Activated T-cell treated with anti-CD3 and anti-CD28 coated beads, Interleukin-2, amount 50 U/mL, for 72 hours (primary cell): Measurements from ENCODE around the gene NAA60. TPM values are rescaled to one million over a fixed set of nuclear protein-coding genes. Genes with fewer than 3 reads are reported as not detected.

ENCODE experiments used
- ATAC-seq, 2 donors: fragments of 150-1000 bp; cut with Tn5 transposase; replicated peaks in 1 of 2; 2 replicates each; pipeline ENCODE4 v1.10.0; 2021; ENCODE audit warnings: moderate library complexity in 2 of 2, mild to moderate bottlenecking in 1 of 2
- DNase-seq, 2 donors: peaks; one replicate each; pipeline ENCODE4 v3.0.0; 2021 to 2022; ENCODE audit warnings: mixed read lengths in 1 of 2
- H3K27ac Mint-ChIP-seq: one replicate; pipeline ENCODE4 v1.8.0; 2022; ENCODE audit warnings: mild to moderate bottlenecking, moderate library complexity, mixed read lengths
- H3K27me3 Mint-ChIP-seq: one replicate; pipeline ENCODE4 v1.8.0; 2022; ENCODE audit warnings: low read depth, mixed read lengths
- H3K36me3 Mint-ChIP-seq, 2 donors: one replicate each; pipeline ENCODE4 v1.8.0; 2022; ENCODE audit warnings: mixed read lengths in 2 of 2, mild to moderate bottlenecking in 1 of 2; ENCODE audit not compliant: insufficient read depth in 2 of 2
- H3K4me1 Mint-ChIP-seq: one replicate; pipeline ENCODE4 v1.8.0; 2022; ENCODE audit warnings: low read depth, mixed read lengths
- H3K4me3 Mint-ChIP-seq, 2 donors: one replicate each; pipeline ENCODE4 v1.8.0; 2022; ENCODE audit warnings: mild to moderate bottlenecking in 2 of 2, mixed read lengths in 2 of 2, moderate library complexity in 2 of 2
- H3K9me3 Mint-ChIP-seq, 2 donors: one replicate each; pipeline ENCODE4 v1.8.0; 2022; ENCODE audit warnings: mixed read lengths in 2 of 2
- total RNA-seq, 2 donors: library from RNA; stranded (reverse); gene quantifications; one replicate each; pipeline ENCODE4 v1.2.3, GENCODE V29; 2022

NAA60 gene
- total RNA-seq, 2 donors from 2014 or later: 58.5 to 69.7 TPM

DNA sequence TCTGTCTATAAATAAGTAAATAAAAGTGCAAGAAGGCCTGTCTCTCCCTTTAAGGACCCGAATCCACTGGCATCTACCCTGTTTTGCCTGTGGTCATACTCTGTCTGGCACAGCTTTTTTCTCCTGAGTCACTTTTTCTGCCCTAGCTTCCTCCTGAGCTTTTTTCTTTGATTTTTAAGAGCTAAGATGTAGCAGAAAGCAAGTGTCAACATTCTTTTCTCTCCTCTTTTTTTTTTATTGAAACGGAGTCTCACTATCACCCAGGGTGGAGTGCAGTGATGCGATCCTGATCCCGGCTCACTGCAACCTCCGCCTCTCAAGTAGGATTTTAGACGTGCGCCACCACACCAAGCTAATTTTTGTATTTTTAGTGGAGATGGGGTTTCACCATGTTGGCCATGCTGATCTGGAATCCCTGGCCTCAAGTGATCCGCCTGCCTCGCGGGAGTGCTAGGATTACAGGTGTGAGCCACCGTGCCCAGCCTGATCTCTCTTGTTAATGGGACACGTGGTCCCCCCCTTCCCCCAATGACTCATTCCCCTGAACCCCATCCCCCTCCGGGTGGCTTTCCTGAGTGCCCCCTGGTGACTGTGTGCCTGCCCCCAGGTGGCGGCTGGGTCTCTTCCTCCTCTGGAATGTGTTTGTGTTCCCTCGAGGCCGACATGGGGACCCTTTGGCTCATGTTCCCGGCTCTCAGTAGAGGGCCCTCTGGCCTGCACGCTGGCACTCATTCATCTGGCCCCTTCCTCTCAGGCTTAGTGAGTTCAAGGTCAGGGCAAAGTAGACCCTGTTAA, 37.6 kb downstream of the NAA60 start:
- H3K27ac Mint-ChIP-seq: peak overlapping the region; percentile 57
- DNase-seq (no peak), ATAC-seq (no peak)
- no peak overlapping the region for H3K4me3 Mint-ChIP-seq
- no peaks in the 10 kb centered on the region for H3K4me1 Mint-ChIP-seq
- peaks cover 3 to 15% of the 10 kb centered on the region in 2 donors for H3K36me3 Mint-ChIP-seq
- no peaks in the 10 kb centered on the region for H3K9me3 Mint-ChIP-seq
- H3K27me3 Mint-ChIP-seq: no peaks in the 10 kb centered on the region

DNA sequence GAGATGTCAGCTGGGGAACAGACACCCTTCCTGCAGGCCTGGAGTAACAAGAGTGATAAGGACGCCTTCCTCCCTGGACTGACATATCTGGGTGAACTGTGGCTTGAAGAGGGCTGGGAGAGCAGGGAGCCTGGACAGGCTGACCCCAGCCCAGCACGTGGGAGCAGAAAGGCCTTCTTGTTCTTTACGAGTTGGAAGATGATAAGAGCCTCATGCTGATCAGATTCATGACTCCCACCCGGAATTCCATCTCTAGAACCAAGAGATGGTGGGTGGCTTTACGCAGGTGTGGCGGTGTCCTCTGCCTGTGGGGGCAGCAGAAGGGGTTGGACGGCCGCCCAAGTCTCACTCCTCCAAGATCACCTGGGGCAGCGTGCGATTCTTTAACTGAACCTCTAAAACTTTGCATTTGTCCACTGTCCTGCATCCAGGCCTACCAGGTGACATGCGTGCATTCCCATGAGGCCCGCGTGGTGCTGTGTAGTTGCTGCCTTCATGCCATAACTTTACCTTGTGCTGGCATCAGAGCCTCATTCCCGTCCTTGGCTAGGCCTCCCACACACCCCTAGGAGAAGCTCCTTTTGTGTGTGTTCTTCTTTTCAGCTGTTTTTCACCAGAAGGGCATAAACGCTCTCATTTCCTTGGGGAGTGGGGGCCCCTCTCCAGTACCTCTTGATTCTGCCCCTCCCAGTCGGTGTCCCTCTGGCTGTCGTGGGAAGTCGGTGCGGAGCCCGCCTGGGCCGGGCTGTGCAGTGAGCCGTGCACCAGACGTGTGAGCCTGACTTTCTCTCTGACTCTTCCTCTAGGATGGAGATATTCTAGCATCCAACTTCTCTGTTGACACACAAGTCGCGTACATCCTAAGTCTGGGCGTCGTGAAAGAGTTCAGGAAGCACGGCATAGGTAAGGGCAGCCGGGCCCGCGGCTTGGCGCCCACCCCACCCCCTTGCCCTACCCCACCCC, 38.5 kb downstream of the NAA60 start:
- no peak for DNase-seq
- peaks cover 3 to 15% of the 10 kb centered on the region in 2 donors for H3K36me3 Mint-ChIP-seq
- no peaks in the 10 kb centered on the region for H3K9me3 Mint-ChIP-seq
- no peak overlapping the region for H3K4me3 Mint-ChIP-seq
- no peaks in the 10 kb centered on the region for H3K27me3 Mint-ChIP-seq
- H3K27ac Mint-ChIP-seq: peak overlapping the region; percentile 79
- ATAC-seq: no peak
- H3K4me1 Mint-ChIP-seq: no peaks in the 10 kb centered on the region

DNA sequence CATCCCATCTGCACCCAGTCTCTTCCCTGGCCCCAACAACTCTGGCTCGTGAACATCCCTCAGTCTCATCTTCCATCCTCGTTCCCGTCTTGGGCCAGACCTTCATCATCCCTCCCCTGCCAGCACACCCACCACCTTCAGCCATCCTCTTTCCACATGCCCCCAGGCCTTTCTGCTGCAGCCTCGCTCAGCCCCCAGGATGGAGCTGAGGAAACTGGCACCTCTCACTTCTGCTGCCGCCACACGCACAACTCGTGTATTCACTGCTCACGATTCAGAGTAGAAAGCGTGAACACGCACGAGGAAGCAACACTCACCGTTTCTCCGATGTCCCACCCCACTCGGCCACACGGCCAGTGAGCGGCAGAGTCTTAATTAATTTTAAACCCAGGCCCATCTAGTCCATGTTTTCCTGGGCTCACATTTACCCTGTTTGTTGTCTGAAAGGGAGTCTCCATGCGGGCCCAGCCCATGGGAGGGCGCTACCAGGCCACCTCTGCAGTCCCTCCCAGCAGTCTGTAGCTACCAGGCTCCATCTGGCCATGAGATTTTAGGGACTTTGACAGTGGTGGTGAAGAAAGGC, 39.3 kb downstream of the NAA60 start:
- no peak overlapping the region for H3K27ac Mint-ChIP-seq
- H3K36me3 Mint-ChIP-seq: peaks cover 3 to 15% of the 10 kb centered on the region in 2 donors
- H3K27me3 Mint-ChIP-seq: no peaks in the 10 kb centered on the region

DNA sequence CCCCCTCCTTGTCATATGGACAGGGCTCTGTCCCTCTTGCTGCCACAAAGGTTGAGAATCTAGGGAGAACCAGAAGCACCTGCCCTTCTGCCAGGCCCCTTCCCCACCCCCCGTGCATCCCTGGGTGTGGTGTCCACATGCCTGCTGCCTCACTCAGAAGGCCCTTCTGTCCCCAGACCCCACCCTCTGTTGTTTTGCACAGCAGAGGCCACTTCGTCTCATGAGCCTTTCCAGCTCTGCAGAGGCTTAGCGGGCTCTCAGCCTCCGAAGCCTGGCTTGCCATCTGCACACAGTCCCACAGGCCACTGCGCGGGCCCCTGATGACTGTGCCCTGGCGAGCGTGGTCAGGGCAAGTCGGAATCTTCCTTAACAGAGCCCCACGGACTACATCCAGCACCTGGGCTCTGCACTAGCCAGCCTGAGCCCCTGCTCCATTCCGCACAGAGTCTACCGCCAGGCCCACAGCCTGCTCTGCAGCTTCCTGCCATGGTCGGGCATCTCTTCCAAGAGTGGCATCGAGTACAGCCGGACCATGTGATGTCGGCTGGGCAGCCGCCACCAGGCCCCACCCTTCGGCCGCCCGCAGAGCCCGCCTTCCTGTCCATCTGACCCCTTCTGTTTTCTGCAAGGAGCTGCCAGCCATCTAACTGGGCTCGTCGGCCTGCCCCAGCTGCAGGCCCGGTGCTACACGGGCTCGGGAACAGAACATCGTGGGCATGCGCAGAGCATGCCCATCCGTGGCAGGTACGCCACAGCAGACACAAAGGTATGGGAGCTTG, 41.0 kb downstream of the NAA60 start:
- no peaks in the 10 kb centered on the region for H3K27me3 Mint-ChIP-seq
- no peak for ATAC-seq
- peaks cover 3 to 12% of the 10 kb centered on the region in 2 donors for H3K36me3 Mint-ChIP-seq
- DNase-seq: no peak
- H3K4me3 Mint-ChIP-seq: no peak overlapping the region
- no peaks in the 10 kb centered on the region for H3K4me1 Mint-ChIP-seq
- H3K27ac Mint-ChIP-seq: no peak overlapping the region
- no peaks in the 10 kb centered on the region for H3K9me3 Mint-ChIP-seq

More for the DNA sequence above, 39.3 kb downstream of the NAA60 start:
- H3K4me1 Mint-ChIP-seq: no peaks in the 10 kb centered on the region
- DNase-seq: no peak
- H3K9me3 Mint-ChIP-seq: no peaks in the 10 kb centered on the region
- no peak for ATAC-seq
- no peak overlapping the region for H3K4me3 Mint-ChIP-seq

DNA sequence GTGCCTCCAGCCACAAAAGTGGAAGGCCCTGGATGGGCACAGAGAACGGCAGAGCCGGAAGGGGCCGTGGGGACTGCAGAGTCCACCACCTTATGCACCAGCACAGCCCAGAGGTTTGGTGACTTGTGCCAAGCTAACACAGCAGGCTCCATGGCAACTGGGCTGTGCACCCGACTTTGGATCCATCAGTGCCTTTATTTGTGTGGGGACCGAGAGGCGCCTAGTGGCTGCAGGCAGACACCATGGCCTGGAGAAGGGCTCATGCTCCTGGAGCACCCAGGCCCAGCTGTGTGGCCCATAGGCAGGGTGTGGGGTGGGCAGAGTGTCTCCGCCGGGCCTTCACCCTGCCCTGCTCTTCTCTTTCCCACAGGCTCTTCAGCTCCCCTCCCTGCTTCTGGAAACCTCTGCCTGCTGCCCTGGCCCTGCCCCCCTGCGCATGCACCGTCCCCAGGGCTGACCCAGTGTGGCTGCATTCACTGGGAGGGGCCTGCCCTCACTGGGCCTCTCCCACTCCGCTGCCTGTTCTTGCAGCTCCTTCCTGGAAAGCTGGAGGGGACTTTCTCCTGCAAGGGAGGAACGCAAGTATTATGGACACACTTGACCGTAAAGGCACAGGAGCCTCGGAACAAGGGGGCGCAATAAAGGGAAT, 41.7 kb downstream of the NAA60 start:
- H3K4me3 Mint-ChIP-seq: no peak overlapping the region
- no peaks in the 10 kb centered on the region for H3K27me3 Mint-ChIP-seq
- H3K9me3 Mint-ChIP-seq: no peaks in the 10 kb centered on the region
- no peak for DNase-seq
- H3K4me1 Mint-ChIP-seq: no peaks in the 10 kb centered on the region
- H3K27ac Mint-ChIP-seq: no peak overlapping the region
- peaks cover 3 to 9% of the 10 kb centered on the region in 2 donors for H3K36me3 Mint-ChIP-seq
- ATAC-seq: no peak

DNA sequence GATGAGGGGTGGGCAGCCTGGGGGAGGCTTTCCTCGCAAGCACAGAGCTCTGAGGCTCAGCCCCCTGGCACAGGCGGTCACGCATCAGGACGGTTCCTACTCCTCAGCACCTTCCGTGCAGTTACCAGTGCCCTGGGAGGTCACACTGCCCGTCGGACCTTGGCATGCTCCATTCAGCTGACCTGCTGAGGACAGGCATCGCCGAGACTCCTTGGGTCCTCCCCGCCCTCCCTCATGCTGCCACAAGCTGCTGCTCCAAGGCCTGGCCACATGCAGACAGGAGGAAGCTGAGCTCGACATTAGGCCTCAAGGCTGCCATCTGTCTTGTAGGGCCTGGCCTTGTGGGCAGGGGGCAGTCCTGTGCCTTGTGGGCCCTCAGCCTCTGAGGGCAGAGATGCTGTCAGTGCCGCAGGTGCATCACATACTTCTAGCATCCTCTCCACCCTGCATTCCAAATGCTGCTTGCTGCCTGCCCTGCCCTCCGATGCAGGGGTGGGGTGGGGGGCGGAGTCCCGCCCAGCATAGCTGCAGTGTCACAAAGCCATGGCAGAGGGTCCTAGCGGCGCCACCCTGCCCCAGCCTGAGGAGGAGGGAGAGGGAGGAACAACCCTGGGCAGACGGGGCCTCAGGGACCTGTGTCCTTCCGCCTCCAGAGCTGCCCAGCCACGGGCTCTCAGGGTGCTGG, 42.5 kb downstream of the NAA60 start:
- ATAC-seq: no peak
- DNase-seq: no peak
- Mint-ChIP-seq H3K4me1 (no peaks in the 10 kb centered on the region), H3K4me3 (no peak overlapping the region), H3K27me3 (no peaks in the 10 kb centered on the region), H3K27ac (no peak overlapping the region), H3K9me3 (no peaks in the 10 kb centered on the region), H3K36me3 (peaks cover 3 to 9% of the 10 kb centered on the region in 2 donors)

DNA sequence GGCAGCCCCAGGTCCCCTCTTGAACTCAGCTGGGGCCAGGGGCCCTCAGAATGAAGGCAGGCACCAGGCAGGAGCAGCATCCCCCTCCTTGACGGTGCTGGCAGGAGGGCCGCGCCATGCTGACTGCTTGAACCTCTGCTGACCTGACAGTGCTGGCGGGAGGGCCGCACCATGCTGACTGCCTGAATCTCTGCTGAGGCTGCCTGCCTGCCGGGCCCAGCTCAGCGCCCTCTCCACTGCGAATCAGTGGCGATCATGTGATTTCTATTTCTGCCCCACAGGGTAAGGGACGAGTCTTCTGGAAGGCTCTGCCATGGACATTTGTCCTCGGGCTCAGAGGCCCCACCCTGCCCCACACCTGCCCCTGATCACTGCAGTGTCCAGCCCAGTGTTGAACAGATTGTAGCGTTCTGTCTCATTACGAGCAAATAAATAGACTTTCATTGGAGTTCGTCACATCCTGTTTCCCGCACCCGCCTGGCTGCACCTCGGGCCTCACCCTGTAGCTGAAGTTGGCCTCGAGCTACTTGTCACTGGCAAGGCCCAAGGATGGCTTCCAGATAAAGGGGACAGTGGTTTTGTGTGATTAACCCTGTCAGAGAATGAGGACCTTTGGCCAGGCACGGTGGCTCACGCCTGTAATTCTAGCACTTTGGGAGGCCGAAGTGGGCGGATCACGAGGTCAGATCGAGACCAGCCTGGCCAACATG, 43.2 kb downstream of the NAA60 start:
- no peaks in the 10 kb centered on the region for H3K9me3 Mint-ChIP-seq
- no peaks in the 10 kb centered on the region for H3K27me3 Mint-ChIP-seq
- H3K4me3 Mint-ChIP-seq: no peak overlapping the region
- no peaks in the 10 kb centered on the region for H3K4me1 Mint-ChIP-seq
- peaks cover 3 to 9% of the 10 kb centered on the region in 2 donors for H3K36me3 Mint-ChIP-seq
- H3K27ac Mint-ChIP-seq: no peak overlapping the region
- ATAC-seq (no peak), DNase-seq (no peak)

DNA sequence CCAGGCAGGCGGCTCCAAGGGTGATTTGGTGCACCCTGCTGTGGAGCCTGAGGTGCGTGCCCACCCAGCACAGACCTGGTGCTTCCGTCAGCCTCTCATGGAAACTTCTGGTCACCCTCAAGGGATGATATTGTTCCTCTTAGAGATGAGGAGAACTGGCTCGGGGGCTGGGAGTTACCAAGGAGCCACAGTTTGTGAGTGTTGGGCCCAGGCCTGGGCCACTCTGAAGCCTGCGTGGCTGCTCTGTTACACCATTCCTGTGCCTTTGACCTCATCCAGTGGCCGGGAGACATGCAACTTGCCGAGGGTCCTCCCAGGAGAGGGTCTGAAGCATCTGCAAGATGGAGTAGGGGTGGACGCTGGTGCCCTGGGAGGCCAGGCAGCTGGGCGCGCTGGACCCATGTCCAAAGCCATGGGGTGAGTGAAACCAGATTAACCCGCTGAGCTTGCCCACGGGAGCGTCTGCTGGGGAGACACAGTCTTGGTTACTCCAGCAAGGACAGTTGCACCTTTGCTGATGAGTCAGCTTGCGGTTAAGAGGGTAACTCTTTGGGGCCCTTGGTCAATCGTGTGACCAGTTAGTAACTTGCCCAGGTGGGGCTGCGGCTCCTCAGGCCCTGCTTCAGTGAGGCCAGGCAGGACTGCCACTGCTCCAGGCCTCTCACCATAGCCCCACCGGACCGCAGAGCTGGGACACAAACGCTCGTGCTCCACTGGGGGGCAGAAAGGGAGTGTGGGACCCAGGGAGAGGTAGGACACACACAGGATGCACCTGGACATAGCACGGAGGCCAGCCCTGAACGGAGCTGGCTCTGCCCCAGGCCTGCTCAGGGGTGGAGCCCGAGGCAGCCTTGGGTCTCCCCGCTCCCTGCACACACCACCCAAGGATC, 44.3 kb downstream of the NAA60 start:
- Mint-ChIP-seq H3K27ac (no peak overlapping the region), H3K4me1 (no peaks in the 10 kb centered on the region), H3K9me3 (no peaks in the 10 kb centered on the region), H3K4me3 (no peak overlapping the region), H3K36me3 (peaks cover 1 to 7% of the 10 kb centered on the region in 2 donors), H3K27me3 (no peaks in the 10 kb centered on the region)
- DNase-seq: no peak
- no peak for ATAC-seq

DNA sequence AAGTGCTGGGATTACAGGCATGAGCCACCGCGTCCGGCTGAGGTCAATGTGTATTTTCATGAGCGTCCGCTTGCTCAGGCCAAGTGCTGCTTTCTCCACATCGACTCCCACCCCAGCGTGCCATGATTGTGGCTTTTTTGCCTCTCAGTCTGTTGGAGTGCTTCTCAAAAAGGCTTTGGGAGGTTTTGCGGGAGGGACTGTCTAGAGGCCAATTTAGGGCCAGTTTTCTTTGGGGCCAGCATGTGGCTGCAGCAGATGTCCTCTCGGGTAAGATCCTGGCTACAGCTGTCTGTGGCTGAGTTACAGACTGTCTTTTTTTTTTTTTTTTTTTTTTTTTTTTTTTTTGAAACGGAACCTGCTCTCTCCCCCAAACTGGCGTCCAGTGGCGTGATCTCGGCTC, 45.3 kb downstream of the NAA60 start:
- H3K27ac Mint-ChIP-seq: no peak overlapping the region
- H3K4me3 Mint-ChIP-seq: no peak overlapping the region
- no peak for ATAC-seq
- DNase-seq: no peak
- no peaks in the 10 kb centered on the region for H3K4me1 Mint-ChIP-seq
- H3K36me3 Mint-ChIP-seq: peaks cover 0 to 2% of the 10 kb centered on the region in 2 donors
- no peaks in the 10 kb centered on the region for H3K9me3 Mint-ChIP-seq
- no peaks in the 10 kb centered on the region for H3K27me3 Mint-ChIP-seq

DNA sequence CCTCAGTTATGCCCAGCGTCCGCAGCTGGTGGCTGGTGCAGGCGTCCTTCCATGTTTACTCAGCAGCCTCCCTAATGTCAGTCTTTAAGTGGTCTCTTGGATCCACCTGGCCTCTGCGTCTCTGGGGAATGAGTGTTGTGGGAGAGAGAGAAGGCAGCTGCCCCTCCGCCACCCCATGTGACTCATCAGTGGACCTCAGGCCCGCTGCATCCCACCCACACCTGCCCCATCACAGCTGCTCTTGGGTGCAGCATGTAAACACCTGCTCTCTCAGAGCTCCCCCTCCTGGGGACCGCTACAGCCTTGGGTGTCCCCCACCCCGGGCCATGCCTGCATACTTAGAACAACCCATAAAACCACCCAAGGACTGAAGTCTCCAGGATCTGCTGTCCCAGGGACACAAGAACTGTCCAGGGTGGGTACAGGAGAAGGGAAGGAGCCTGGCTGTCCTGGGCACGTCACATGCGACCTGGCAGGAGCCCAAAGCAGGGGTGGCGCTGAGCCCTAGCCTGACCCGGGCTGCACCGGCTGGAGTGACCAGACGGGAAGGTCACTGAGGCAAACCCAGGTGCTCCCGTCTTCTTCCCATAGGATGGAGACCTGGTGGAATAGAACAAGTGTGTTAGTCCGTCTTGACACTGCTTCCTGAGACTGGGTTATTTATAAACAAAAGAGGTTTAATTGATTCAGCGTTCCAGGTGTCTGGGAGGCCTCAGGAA, 47.6 kb downstream of the NAA60 start:
- DNase-seq: no peak
- Mint-ChIP-seq H3K27ac (no peak overlapping the region), H3K27me3 (no peaks in the 10 kb centered on the region), H3K4me3 (no peak overlapping the region), H3K9me3 (no peaks in the 10 kb centered on the region), H3K4me1 (no peaks in the 10 kb centered on the region), H3K36me3 (no peaks in the 10 kb centered on the region)
- ATAC-seq: peak in 1 of 2 donors; percentile 29
